Uterus (tissue), 2 donors: ENCODE data around the gene LRRC7.

Source experiments
- CTCF ChIP-seq, 4 experiments: fragments of 200-600 bp in 2 of 4; fragments of 450-650 bp in 2 of 4; sonication (generic) in 2 of 4; IDR thresholded peaks; one replicate each; pipeline ENCODE4 v1.5.1; 2016 to 2019; ENCODE audit warnings: antibody characterized with exemption in 4 of 4, mild to moderate bottlenecking in 2 of 4, moderate library complexity in 1 of 4
- POLR2A ChIP-seq, 2 donors: fragments of 450-650 bp; IDR thresholded peaks; one replicate each; pipeline ENCODE4 v1.6.1; 2016; ENCODE audit warnings: antibody characterized with exemption in 2 of 2, mild to moderate bottlenecking in 1 of 2, moderate library complexity in 1 of 2

GRCh38 chr1:69878338-69878737 lies 310.6 kb downstream of the LRRC7 start:
- TF ChIP-seq POLR2A (IDR thresholded peaks at IDR 0.05) (no peak), CTCF (IDR thresholded peaks at IDR 0.05) (no peak)
